HG03103 (cell line): ENCODE results near the gene HOXA4.

Source experiments
- ATAC-seq: cut with Tn5 transposase; IDR thresholded peaks from one replicate; pipeline ENCODE4 v1.9.1; 2021; ENCODE audit warnings: low read depth; ENCODE audit not compliant: unreplicated experiment

The HOXA4 gene

GRCh38 chr7:27108390-27109127, 22.0 kb downstream of the HOXA4 start:
- ATAC-seq, result no peak

- no peak for ATAC-seq
Observed at GRCh38 chr7:27107391-27108381, 22.9 kb downstream of the HOXA4 start.

- ATAC-seq, result no peak
Observed at GRCh38 chr7:27106901-27107240, 23.7 kb downstream of the HOXA4 start.

GRCh38 chr7:27106181-27106900, 24.2 kb downstream of the HOXA4 start:
- no peak for ATAC-seq

- no peak for ATAC-seq
Observed at GRCh38 chr7:27105301-27106031, 25.1 kb downstream of the HOXA4 start.

- ATAC-seq, result no peak
Observed at GRCh38 chr7:27104341-27105058, 26.1 kb downstream of the HOXA4 start.

GRCh38 chr7:27103489-27104226, 26.9 kb downstream of the HOXA4 start:
- no peak for ATAC-seq

GRCh38 chr7:27102581-27103442, 27.7 kb downstream of the HOXA4 start, which contains the start of gene HOXA2:
Gene HOXA2 (minus strand): TSS chr7:27102683. CDS start chr7:27102500, 183 bp downstream.
- no peak for ATAC-seq

GRCh38 chr7:27101957-27102580, 28.5 kb downstream of the HOXA4 start:
- no peak for ATAC-seq

GRCh38 chr7:27101171-27101956, 29.2 kb downstream of the HOXA4 start:
- ATAC-seq, result no peak

- ATAC-seq, result no peak
Observed at GRCh38 chr7:27100694-27101170, 29.8 kb downstream of the HOXA4 start.

- no peak for ATAC-seq
Observed at GRCh38 chr7:27099453-27100370, 30.8 kb downstream of the HOXA4 start.

GRCh38 chr7:27098578-27099451, 31.7 kb downstream of the HOXA4 start:
- no peak for ATAC-seq

GRCh38 chr7:27097686-27098577, 32.6 kb downstream of the HOXA4 start:
- ATAC-seq, result no peak
